ENCODE measurements around the gene SECISBP2.
"Not testable (repeated sequence)": the region's sequence is repeated elsewhere in the genome, so short reads cannot be mapped to it uniquely, and the experiment has no call there.

The SECISBP2 gene

GRCh38 chr9:89318123-89319014 is at the start of gene SECISBP2:
Gene SECISBP2 (plus strand): TSS chr9:89318500. CDS start chr9:89318577, 77 bp downstream.
- DNase-seq (ENCODE audit: extremely low read depth in 1 of 2, low read depth in 1 of 2), result peak; percentile 82 to 92

- DNase-seq (ENCODE audit: extremely low read depth in 1 of 2, low read depth in 1 of 2), result no peak
These were observed 44.6 kb upstream of the SECISBP2 start for GRCh38 chr9:89273528-89274279.

- no peak for DNase-seq (ENCODE audit: extremely low read depth in 1 of 2, low read depth in 1 of 2)
These were observed 43.5 kb upstream of the SECISBP2 start for GRCh38 chr9:89274838-89275237.

- not testable (repeated sequence) for DNase-seq (ENCODE audit: extremely low read depth in 1 of 2, low read depth in 1 of 2)
These were observed 42.3 kb upstream of the SECISBP2 start for GRCh38 chr9:89276040-89276439.

GRCh38 chr9:89277043-89277442 is 41.3 kb upstream of the SECISBP2 start:
- no peak for DNase-seq (ENCODE audit: extremely low read depth in 1 of 2, low read depth in 1 of 2)

GRCh38 chr9:89277454-89277853 is 40.8 kb upstream of the SECISBP2 start:
- no peak for DNase-seq (ENCODE audit: extremely low read depth in 1 of 2, low read depth in 1 of 2)

- no peak for DNase-seq (ENCODE audit: extremely low read depth in 1 of 2, low read depth in 1 of 2)
These were observed 39.7 kb upstream of the SECISBP2 start for GRCh38 chr9:89278551-89278950.

- DNase-seq (ENCODE audit: extremely low read depth in 1 of 2, low read depth in 1 of 2), result no peak
These were observed 39.1 kb upstream of the SECISBP2 start for GRCh38 chr9:89278997-89279739.

- no peak for DNase-seq (ENCODE audit: extremely low read depth in 1 of 2, low read depth in 1 of 2)
These were observed 37.2 kb upstream of the SECISBP2 start for GRCh38 chr9:89281106-89281505.

GRCh38 chr9:89282248-89282968 is 35.9 kb upstream of the SECISBP2 start:
- DNase-seq (ENCODE audit: extremely low read depth in 1 of 2, low read depth in 1 of 2), result not testable (repeated sequence)

GRCh38 chr9:89284076-89284475 is 34.2 kb upstream of the SECISBP2 start:
- DNase-seq (ENCODE audit: extremely low read depth in 1 of 2, low read depth in 1 of 2), result no peak

- DNase-seq (ENCODE audit: extremely low read depth in 1 of 2, low read depth in 1 of 2), result no peak
These were observed 26.6 kb upstream of the SECISBP2 start for GRCh38 chr9:89291741-89292140.

GRCh38 chr9:89293014-89293413 is 25.3 kb upstream of the SECISBP2 start:
- no peak for DNase-seq (ENCODE audit: extremely low read depth in 1 of 2, low read depth in 1 of 2)

GRCh38 chr9:89295400-89295799 is 22.9 kb upstream of the SECISBP2 start:
- DNase-seq (ENCODE audit: extremely low read depth in 1 of 2, low read depth in 1 of 2), result no peak

GRCh38 chr9:89301996-89302395 is 16.3 kb upstream of the SECISBP2 start:
- not testable (repeated sequence) for DNase-seq (ENCODE audit: extremely low read depth in 1 of 2, low read depth in 1 of 2)

GRCh38 chr9:89304020-89304833 is 14.1 kb upstream of the SECISBP2 start:
- DNase-seq (ENCODE audit: extremely low read depth in 1 of 2, low read depth in 1 of 2), result no peak

- DNase-seq (ENCODE audit: extremely low read depth in 1 of 2, low read depth in 1 of 2), result no peak
These were observed 13.5 kb upstream of the SECISBP2 start for GRCh38 chr9:89304834-89305188.

GRCh38 chr9:89305868-89306267 is 12.4 kb upstream of the SECISBP2 start:
- DNase-seq (ENCODE audit: extremely low read depth in 1 of 2, low read depth in 1 of 2), result no peak

- DNase-seq (ENCODE audit: extremely low read depth in 1 of 2, low read depth in 1 of 2), result no peak
These were observed 9.1 kb upstream of the SECISBP2 start for GRCh38 chr9:89309166-89309565.
